ENCODE measurements around the gene KLHL26.

KLHL26 gene

GRCh38 chr19:18601875-18602274, 35.0 kb upstream of the KLHL26 start:
- DNase-seq: no peak

- peak; percentile 69 for DNase-seq
These were observed 33.4 kb upstream of the KLHL26 start for GRCh38 chr19:18603255-18603957.

- no peak for DNase-seq
These were observed 32.6 kb upstream of the KLHL26 start for GRCh38 chr19:18603958-18604819.

GRCh38 chr19:18604820-18605159, 32.0 kb upstream of the KLHL26 start:
- DNase-seq: no peak

GRCh38 chr19:18605196-18605545, 31.7 kb upstream of the KLHL26 start:
- DNase-seq: no peak

GRCh38 chr19:18605546-18606280, 31.1 kb upstream of the KLHL26 start:
- no peak for DNase-seq

- no peak for DNase-seq
These were observed 30.3 kb upstream of the KLHL26 start, which contains the start of gene CRLF1 for GRCh38 chr19:18606281-18607225. TSS of gene CRLF1 (minus strand) at chr19:18606799. CDS start at chr19:18606656, 143 bp downstream.

- DNase-seq: no peak
These were observed 29.4 kb upstream of the KLHL26 start for GRCh38 chr19:18607226-18608101.

- DNase-seq: no peak
These were observed 28.6 kb upstream of the KLHL26 start for GRCh38 chr19:18608102-18608804.

GRCh38 chr19:18608805-18609716, 27.8 kb upstream of the KLHL26 start:
- DNase-seq: no peak

- DNase-seq: no peak
These were observed 27.1 kb upstream of the KLHL26 start for GRCh38 chr19:18609717-18610051.

GRCh38 chr19:18610245-18610555, 26.6 kb upstream of the KLHL26 start:
- DNase-seq: no peak

- no peak for DNase-seq
These were observed 26.1 kb upstream of the KLHL26 start for GRCh38 chr19:18610556-18611326.

GRCh38 chr19:18611327-18612050, 25.3 kb upstream of the KLHL26 start:
- no peak for DNase-seq

- no peak for DNase-seq
These were observed 24.6 kb upstream of the KLHL26 start for GRCh38 chr19:18612051-18612771.

- no peak for DNase-seq
These were observed 23.8 kb upstream of the KLHL26 start, which contains the start of gene TMEM59L for GRCh38 chr19:18612772-18613588. TSS of gene TMEM59L (plus strand) at chr19:18612870. CDS start at chr19:18612959, 89 bp downstream.
